GM23338 (cell line): ENCODE data around the gene MEGF10. TPM values are rescaled to one million over a fixed set of nuclear protein-coding genes. Genes with fewer than 3 reads are reported as not detected.

ENCODE experiments used
- ATAC-seq: fragments of 200-7000 bp; cut with Tn5 transposase; 3 replicates; pipeline ENCODE4 v1.9.1; 2020
- DNase-seq: peaks from one replicate; pipeline ENCODE4 v3.0.0-alpha.2; 2015; ENCODE audit warnings: low spot score
- H2AFZ ChIP-seq: fragments of 200-600 bp; sonication (generic); 2 replicates; pipeline ENCODE4 v1.8.0; 2016; ENCODE audit warnings: antibody characterized with exemption, mild to moderate bottlenecking, moderate library complexity
- H3F3A ChIP-seq: fragments of 200-600 bp; sonication (generic); replicated peaks from 2 replicates; pipeline ENCODE4 v1.8.0; 2017; ENCODE audit warnings: antibody characterized with exemption, mixed run types, low read depth
- H3K27ac ChIP-seq: fragments of 200-600 bp; sonication (generic); 2 replicates; pipeline ENCODE4 v1.6.1; 2016; ENCODE audit warnings: low read depth
- H3K27me3 ChIP-seq: fragments of 200-600 bp; sonication (generic); 2 replicates; pipeline ENCODE4 v1.8.0; 2016; ENCODE audit warnings: mild to moderate bottlenecking, mixed run types, moderate library complexity; ENCODE audit not compliant: insufficient read depth
- H3K36me3 ChIP-seq: fragments of 200-600 bp; sonication (generic); 2 replicates; pipeline ENCODE4 v1.8.0; 2016; ENCODE audit warnings: mild to moderate bottlenecking; ENCODE audit not compliant: insufficient read depth
- H3K4me1 ChIP-seq: fragments of 200-600 bp; sonication (generic); 2 replicates; pipeline ENCODE4 v1.8.0; 2016; ENCODE audit warnings: mild to moderate bottlenecking, moderate library complexity; ENCODE audit not compliant: insufficient read depth
- H3K4me2 ChIP-seq: fragments of 200-600 bp; sonication (generic); 2 replicates; pipeline ENCODE4 v1.7.1; 2017; ENCODE audit warnings: mixed run types
- H3K4me3 ChIP-seq: fragments of 200-600 bp; sonication (generic); 2 replicates; pipeline ENCODE4 v1.6.1; 2016; ENCODE audit warnings: mixed run types
- H3K79me2 ChIP-seq: fragments of 200-600 bp; sonication (generic); replicated peaks from 2 replicates; pipeline ENCODE4 v1.8.0; 2017; ENCODE audit warnings: mild to moderate bottlenecking; ENCODE audit not compliant: insufficient read depth
- H3K9me2 ChIP-seq: fragments of 200-600 bp; sonication (generic); 2 replicates; pipeline ENCODE4 v1.8.0; 2017; ENCODE audit not compliant: insufficient read depth
- H4K20me1 ChIP-seq: fragments of 200-600 bp; sonication (generic); replicated peaks from 2 replicates; pipeline ENCODE4 v1.8.0; 2017; ENCODE audit warnings: mild to moderate bottlenecking; ENCODE audit not compliant: insufficient read depth
- H3K27ac Mint-ChIP-seq: 2 replicates; pipeline ENCODE4 v1.8.0; 2020; ENCODE audit warnings: inconsistent platforms, mild to moderate bottlenecking, moderate library complexity, mixed read lengths
- H3K27me3 Mint-ChIP-seq: 3 replicates; pipeline ENCODE4 v1.8.0; 2022; ENCODE audit warnings: low read depth, mild to moderate bottlenecking, moderate library complexity, mixed read lengths, inconsistent platforms; ENCODE audit not compliant: insufficient read depth, poor library complexity
- H3K36me3 Mint-ChIP-seq: 3 replicates; pipeline ENCODE4 v1.8.0; 2021; ENCODE audit warnings: low read depth, mild to moderate bottlenecking, inconsistent platforms, moderate library complexity, mixed read lengths
- H3K4me1 Mint-ChIP-seq: 3 replicates; pipeline ENCODE4 v1.8.0; 2020; ENCODE audit warnings: mild to moderate bottlenecking, inconsistent platforms, mixed read lengths
- H3K4me3 Mint-ChIP-seq: 3 replicates; pipeline ENCODE4 v1.8.0; 2021; ENCODE audit warnings: moderate library complexity, mild to moderate bottlenecking, inconsistent platforms, mixed read lengths
- H3K9me3 Mint-ChIP-seq: 3 replicates; pipeline ENCODE4 v1.8.0; 2020; ENCODE audit warnings: moderate library complexity, mild to moderate bottlenecking, inconsistent platforms, mixed read lengths
- CREB1 ChIP-seq: fragments of 250-450 bp; sonication (Bioruptor Pico); IDR thresholded peaks from 2 replicates; pipeline ENCODE4 v1.5.0; 2020; ENCODE audit warnings: low read depth, mild to moderate bottlenecking, moderate library complexity
- CTCF ChIP-seq, 2 experiments: fragments of 200-600 bp in 1 of 2; sonication (generic) in 1 of 2; conservative IDR thresholded peaks; 2 replicates each; pipeline versions ENCODE4 v1.5.1 to v1.6.1; 2016 to 2017; ENCODE audit warnings: antibody characterized with exemption in 2 of 2, low read depth in 2 of 2, mild to moderate bottlenecking in 2 of 2, moderate library complexity in 1 of 2
- ETS1 ChIP-seq: IDR thresholded peaks from 2 replicates; pipeline ENCODE4 v1.6.1; 2016; ENCODE audit warnings: antibody characterized with exemption
- EZH2 ChIP-seq: fragments of 200-600 bp; sonication (generic); IDR thresholded peaks from one replicate; pipeline ENCODE4 v1.8.0; 2017; ENCODE audit warnings: antibody characterized with exemption, mild to moderate bottlenecking, low read depth; ENCODE audit not compliant: unreplicated experiment
- EZH2phosphoT487 ChIP-seq: fragments of 200-600 bp; sonication (generic); IDR thresholded peaks from one replicate; pipeline ENCODE4 v1.8.1; 2018; ENCODE audit warnings: antibody characterized with exemption; ENCODE audit not compliant: unreplicated experiment
- JUNB ChIP-seq: IDR thresholded peaks from one replicate; pipeline ENCODE4 v1.6.1; 2016; ENCODE audit warnings: antibody characterized with exemption; ENCODE audit not compliant: unreplicated experiment
- NANOG ChIP-seq: IDR thresholded peaks from 2 replicates; pipeline ENCODE4 v1.6.1; 2016; ENCODE audit warnings: antibody characterized with exemption, borderline replicate concordance
- POLR2AphosphoS5 ChIP-seq: IDR thresholded peaks from 2 replicates; pipeline ENCODE4 v1.6.1; 2016; ENCODE audit warnings: antibody characterized with exemption, low read depth
- STAT1 ChIP-seq: IDR thresholded peaks from one replicate; pipeline ENCODE4 v1.6.1; 2016; ENCODE audit warnings: antibody characterized with exemption; ENCODE audit not compliant: unreplicated experiment
- ZNF114 ChIP-seq: fragments of 250-450 bp; sonication (Bioruptor Pico); IDR thresholded peaks from 2 replicates; pipeline ENCODE4 v1.5.0; 2020; ENCODE audit warnings: mild to moderate bottlenecking, moderate library complexity
- ZNF331 ChIP-seq: fragments of 250-450 bp; sonication (Bioruptor Pico); IDR thresholded peaks from 2 replicates; pipeline ENCODE4 v1.5.0; 2020; ENCODE audit warnings: low read depth, mild to moderate bottlenecking, moderate library complexity
- ZNF462 ChIP-seq: fragments of 250-450 bp; sonication (Bioruptor Pico); IDR thresholded peaks from 2 replicates; pipeline ENCODE4 v1.5.0; 2020; ENCODE audit warnings: mild to moderate bottlenecking, moderate library complexity
- polyA plus RNA-seq: library from polyadenylated mRNA; unstranded; fragments of >200 nt; fragmentation: Nextera tagmentation; extraction: Ambion mirVana; gene quantifications from 2 replicates; pipeline ENCODE4 v1.2.1, GENCODE V29; 2016
- total RNA-seq: library from RNA; depleted of rRNA; stranded (reverse); fragments of >200 nt; shearing (Covaris generic); gene quantifications from 2 replicates; pipeline ENCODE4 v1.2.3, GENCODE V29; 2014

Gene MEGF10
- total and polyA plus RNA-seq, 2 experiments from 2014 or later: 4.5 to 28.3 TPM

- no peak overlapping the region for H3K4me3 ChIP-seq
- Mint-ChIP-seq H3K9me3 (no peaks in the 10 kb centered on the region), H3K4me3 (no peak overlapping the region), H3K4me1 (peaks cover 3% of the 10 kb centered on the region; the same call in 1 of the 3 replicates), H3K27me3 (no peaks in the 10 kb centered on the region), H3K27ac (no peak overlapping the region), H3K36me3 (no peaks in the 10 kb centered on the region; the same call in 2 of the 3 replicates)
- ATAC-seq (no peak), DNase-seq (no peak)
- H3K4me1 ChIP-seq: no peaks in the 10 kb centered on the region
- H3K9me2 ChIP-seq: no peaks in the 10 kb centered on the region
- H3K79me2 ChIP-seq: no peaks in the 10 kb centered on the region
- no peak overlapping the region for H2AFZ ChIP-seq
- H3K27ac ChIP-seq: no peak overlapping the region
- H3K27me3 ChIP-seq: no peaks in the 10 kb centered on the region
- no peaks in the 10 kb centered on the region for H4K20me1 ChIP-seq
- no peak overlapping the region for H3K4me2 ChIP-seq
- no peaks in the 10 kb centered on the region for H3F3A ChIP-seq
- H3K36me3 ChIP-seq: no peaks in the 10 kb centered on the region
- TF ChIP-seq STAT1 (no peak), ETS1 (no peak), CREB1 (CRISPR knock-in tag) (no peak), ZNF331 (CRISPR knock-in tag) (no peak), JUNB (no peak), POLR2AphosphoS5 (no peak)
These were observed 96.0 kb downstream of the MEGF10 start for GRCh38 chr5:127386557-127386956.

- Histone ChIP-seq H3K4me1 (no peaks in the 10 kb centered on the region), H2AFZ (no peak overlapping the region), H3K36me3 (no peaks in the 10 kb centered on the region), H3K27ac (no peak overlapping the region), H3K27me3 (no peaks in the 10 kb centered on the region), H3K9me2 (no peaks in the 10 kb centered on the region), H3K79me2 (no peaks in the 10 kb centered on the region), H3K4me3 (no peak overlapping the region), H3F3A (no peaks in the 10 kb centered on the region), H4K20me1 (no peaks in the 10 kb centered on the region), H3K4me2 (no peak overlapping the region)
- H3K27ac Mint-ChIP-seq: no peak overlapping the region
- no peaks in the 10 kb centered on the region for H3K27me3 Mint-ChIP-seq
- H3K4me3 Mint-ChIP-seq: no peak overlapping the region
- ATAC-seq: no peak
- H3K4me1 Mint-ChIP-seq: no peaks in the 10 kb centered on the region
- H3K9me3 Mint-ChIP-seq: no peaks in the 10 kb centered on the region
- H3K36me3 Mint-ChIP-seq: no peaks in the 10 kb centered on the region
- no peak for DNase-seq
- TF ChIP-seq STAT1: no peak
- TF ChIP-seq ZNF462: no peak
- TF ChIP-seq ETS1: no peak
- no peak for TF ChIP-seq JUNB
- no peak for TF ChIP-seq CREB1 (CRISPR knock-in tag)
- TF ChIP-seq CTCF (conservative IDR thresholded peaks at IDR 0.05; ENCODE audit: low read depth in 2 of 2): no peak
- TF ChIP-seq ZNF331 (CRISPR knock-in tag): no peak
- no peak for TF ChIP-seq POLR2AphosphoS5
- TF ChIP-seq EZH2phosphoT487: no peak
- TF ChIP-seq ZNF114 (CRISPR knock-in tag): no peak
- TF ChIP-seq NANOG: no peak
- no peak for TF ChIP-seq EZH2
These were observed 99.0 kb downstream of the MEGF10 start for GRCh38 chr5:127389601-127390000.
